Gastrocnemius medialis (tissue), 4 donors: ENCODE data around the gene RBBP8NL. TPM values are rescaled to one million over a fixed set of nuclear protein-coding genes. Genes with fewer than 3 reads are reported as not detected.

Experiments used
- ATAC-seq, 2 donors: fragments of 150-250 bp; one replicate each; pipeline ENCODE4 v1.9.1; 2016
- DNase-seq, 2 donors: peaks; one replicate each; pipeline ENCODE4 v3.0.0-alpha.2; 2019
- H3K27ac ChIP-seq, 4 donors: fragments of 200-600 bp; sonication (generic); 1 replicate in 1 of 4; 2 replicates in 3 of 4; pipeline ENCODE4 v1.5.1; 2016 to 2018; ENCODE audit warnings: mild to moderate bottlenecking in 2 of 4, moderate library complexity in 1 of 4
- H3K27me3 ChIP-seq, 3 donors: fragments of 200-600 bp; sonication (generic) in 2 of 3; 1 replicate in 1 of 3; 2 replicates in 2 of 3; pipeline versions ENCODE4 v1.5.1 to v1.6.0; 2016 to 2019; ENCODE audit warnings: mild to moderate bottlenecking in 1 of 3, moderate library complexity in 1 of 3
- H3K36me3 ChIP-seq, 2 donors: fragments of 200-600 bp; sonication (generic) in 1 of 2; one replicate each; pipeline ENCODE4 v1.5.1; 2017 to 2018
- H3K4me1 ChIP-seq, 2 donors: fragments of 200-600 bp; sonication (generic) in 1 of 2; one replicate each; pipeline ENCODE4 v1.5.1; 2016 to 2017; ENCODE audit warnings: mild to moderate bottlenecking in 2 of 2
- H3K4me3 ChIP-seq, 4 donors: fragments of 200-600 bp; sonication (generic) in 3 of 4; 1 replicate in 1 of 4; 2 replicates in 3 of 4; pipeline ENCODE4 v1.5.1; 2016 to 2019; ENCODE audit warnings: mild to moderate bottlenecking in 2 of 4
- H3K9me3 ChIP-seq, 3 donors: fragments of 200-600 bp; sonication (generic) in 2 of 3; 1 replicate in 1 of 3; 2 replicates in 2 of 3; pipeline ENCODE4 v1.5.1; 2016 to 2019
- POLR2A ChIP-seq, 2 donors: fragments of 450-650 bp; IDR thresholded peaks; one replicate each; pipeline ENCODE4 v1.6.1; 2017; ENCODE audit warnings: antibody characterized with exemption in 2 of 2, mild to moderate bottlenecking in 2 of 2, moderate library complexity in 2 of 2
- in situ Hi-C, 4 donors: fragments of 200-750 bp; cut with MboI; loops; one replicate each; pipeline versions ENCODE4 v1.15.0 to v1.8.0; 2017; ENCODE audit warnings: low sequenced_read_pairs in 4 of 4
- intact Hi-C: fragments of 100-400 bp; cut with DNase I; formaldehyde crosslinking; loops from one replicate; pipeline ENCODE4 v1.15.1; 2023; ENCODE audit warnings: low total_unique reads
- total RNA-seq, 4 donors: library from RNA; depleted of rRNA; stranded (reverse); fragments of >200 nt; gene quantifications; one replicate each; pipeline versions ENCODE4 v1.1.0 to v1.2.3, GENCODE V29; 2016
- TF ChIP-seq, protein P1 (sequence below), 5 experiments: fragments of 450-650 bp in 3 of 5; fragments of 200-600 bp in 2 of 5; sonication (generic) in 2 of 5; IDR thresholded peaks in 4 of 5; conservative IDR thresholded peaks in 1 of 5; 1 replicate in 4 of 5; 2 replicates in 1 of 5; pipeline ENCODE4 v1.5.1; 2016 to 2019; ENCODE audit warnings: antibody characterized with exemption in 5 of 5, mild to moderate bottlenecking in 3 of 5, moderate library complexity in 3 of 5

Gene RBBP8NL
- total RNA-seq, 4 donors from 2014 or later, result not detected

DNA sequence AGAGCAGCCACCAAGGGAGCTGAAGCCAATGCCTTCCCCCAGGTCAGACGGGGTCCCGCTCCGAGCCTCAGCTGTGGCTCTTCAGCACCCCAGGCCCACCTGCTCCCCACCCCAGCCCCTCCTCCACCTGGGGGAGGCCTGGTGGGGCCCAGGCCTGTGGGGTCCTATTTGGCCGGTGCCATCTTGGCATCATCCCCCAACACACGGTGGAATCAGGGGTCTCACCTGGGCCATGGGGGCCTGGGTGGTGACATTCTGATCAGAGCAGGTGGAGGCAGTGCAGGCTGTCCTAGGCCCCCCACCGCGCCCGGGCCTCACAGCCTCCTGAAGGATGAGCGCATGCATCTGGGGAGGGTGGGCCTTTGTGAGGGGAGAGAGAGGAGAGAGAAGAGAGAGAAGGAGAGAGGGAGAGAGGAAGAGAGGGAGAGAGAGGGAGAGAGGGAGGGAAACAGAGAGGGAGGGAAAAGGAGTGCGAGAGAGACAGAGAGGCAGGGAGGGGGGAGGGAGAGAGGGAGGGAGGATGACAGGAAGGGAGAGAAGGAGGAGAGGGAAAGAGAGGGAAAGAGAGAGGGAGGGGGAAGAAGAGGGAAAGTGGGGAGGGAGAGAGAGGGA is 23.9 kb upstream of the RBBP8NL start:
- Histone ChIP-seq H3K27me3 (peaks cover 9 to 15% (median 12%) of the 10 kb centered on the region in 3 donors), H3K9me3 (no peaks in the 10 kb centered on the region), H3K4me3 (no peak overlapping the region), H3K36me3 (no peaks in the 10 kb centered on the region), H3K4me1 (no peaks in the 10 kb centered on the region), H3K27ac (no peak overlapping the region)
- DNase-seq (no peak), ATAC-seq (no peak)
- TF ChIP-seq, protein P1, sequence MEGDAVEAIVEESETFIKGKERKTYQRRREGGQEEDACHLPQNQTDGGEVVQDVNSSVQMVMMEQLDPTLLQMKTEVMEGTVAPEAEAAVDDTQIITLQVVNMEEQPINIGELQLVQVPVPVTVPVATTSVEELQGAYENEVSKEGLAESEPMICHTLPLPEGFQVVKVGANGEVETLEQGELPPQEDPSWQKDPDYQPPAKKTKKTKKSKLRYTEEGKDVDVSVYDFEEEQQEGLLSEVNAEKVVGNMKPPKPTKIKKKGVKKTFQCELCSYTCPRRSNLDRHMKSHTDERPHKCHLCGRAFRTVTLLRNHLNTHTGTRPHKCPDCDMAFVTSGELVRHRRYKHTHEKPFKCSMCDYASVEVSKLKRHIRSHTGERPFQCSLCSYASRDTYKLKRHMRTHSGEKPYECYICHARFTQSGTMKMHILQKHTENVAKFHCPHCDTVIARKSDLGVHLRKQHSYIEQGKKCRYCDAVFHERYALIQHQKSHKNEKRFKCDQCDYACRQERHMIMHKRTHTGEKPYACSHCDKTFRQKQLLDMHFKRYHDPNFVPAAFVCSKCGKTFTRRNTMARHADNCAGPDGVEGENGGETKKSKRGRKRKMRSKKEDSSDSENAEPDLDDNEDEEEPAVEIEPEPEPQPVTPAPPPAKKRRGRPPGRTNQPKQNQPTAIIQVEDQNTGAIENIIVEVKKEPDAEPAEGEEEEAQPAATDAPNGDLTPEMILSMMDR (IDR thresholded peaks at IDR 0.05 in 4 of 5, conservative IDR thresholded peaks at IDR 0.05 in 1 of 5), result no peak
- no peak for TF ChIP-seq POLR2A (IDR thresholded peaks at IDR 0.05)
- intact Hi-C loops, result no loop called here
- in situ Hi-C loops, result no loop called here

GRCh38 chr20:62449951-62450691 is 22.8 kb upstream of the RBBP8NL start:
- intact Hi-C loops (no loop called here), in situ Hi-C loops (no loop called here)
- no peaks in the 10 kb centered on the region for H3K9me3 ChIP-seq
- DNase-seq (no peak), ATAC-seq (no peak)
- no peaks in the 10 kb centered on the region for H3K36me3 ChIP-seq
- TF ChIP-seq POLR2A (IDR thresholded peaks at IDR 0.05), result no peak
- TF ChIP-seq, protein P1 (IDR thresholded peaks at IDR 0.05 in 4 of 5, conservative IDR thresholded peaks at IDR 0.05 in 1 of 5), result peak in 2 of 5 experiments; percentile 22 to 40
- H3K4me3 ChIP-seq, result no peak overlapping the region
- no peaks in the 10 kb centered on the region for H3K4me1 ChIP-seq
- peaks cover 9 to 16% (median 13%) of the 10 kb centered on the region in 3 donors for H3K27me3 ChIP-seq
- H3K27ac ChIP-seq, result no peak overlapping the region

- intact Hi-C loops (no loop called here), in situ Hi-C loops (no loop called here)
- H3K27me3 ChIP-seq, result peaks cover 12 to 22% (median 16%) of the 10 kb centered on the region in 3 donors
- H3K9me3 ChIP-seq, result no peaks in the 10 kb centered on the region
- no peak overlapping the region for H3K27ac ChIP-seq
- no peaks in the 10 kb centered on the region for H3K36me3 ChIP-seq
- no peak for ATAC-seq
- H3K4me1 ChIP-seq, result no peaks in the 10 kb centered on the region
- TF ChIP-seq, protein P1 (IDR thresholded peaks at IDR 0.05 in 4 of 5, conservative IDR thresholded peaks at IDR 0.05 in 1 of 5), result no peak
- TF ChIP-seq POLR2A (IDR thresholded peaks at IDR 0.05), result no peak
- H3K4me3 ChIP-seq, result no peak overlapping the region
- no peak for DNase-seq
Measured at GRCh38 chr20:62448788-62449187, 21.4 kb upstream of the RBBP8NL start.

DNA sequence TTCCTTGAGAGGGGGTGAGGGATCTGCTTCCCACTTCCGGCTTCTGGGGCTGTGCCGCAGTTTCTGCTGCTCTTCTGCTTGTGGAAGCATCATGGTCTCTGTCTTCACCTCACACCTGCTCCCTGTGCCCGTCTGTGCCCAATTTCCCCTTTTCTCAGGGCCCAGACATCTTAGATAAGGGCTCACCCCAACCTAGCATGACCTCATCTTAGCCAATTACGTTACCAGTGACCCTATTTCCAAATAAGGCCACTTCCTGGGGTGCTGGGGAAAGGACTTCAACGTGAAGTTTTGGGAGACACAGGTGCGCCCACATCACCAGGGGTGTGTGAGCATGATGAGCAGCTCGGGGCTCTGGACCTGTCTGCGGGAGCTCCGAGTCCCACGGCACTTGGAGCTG is 20.7 kb upstream of the RBBP8NL start:
- TF ChIP-seq, protein P1 (IDR thresholded peaks at IDR 0.05 in 4 of 5, conservative IDR thresholded peaks at IDR 0.05 in 1 of 5), result no peak
- Histone ChIP-seq H3K4me3 (no peak overlapping the region), H3K27me3 (peaks cover 12 to 22% (median 21%) of the 10 kb centered on the region in 3 donors), H3K27ac (no peak overlapping the region), H3K4me1 (no peaks in the 10 kb centered on the region), H3K9me3 (no peaks in the 10 kb centered on the region), H3K36me3 (no peaks in the 10 kb centered on the region)
- ATAC-seq (no peak), DNase-seq (no peak)
- intact Hi-C loops, result no loop called here
- in situ Hi-C loops, result no loop called here
